AG04450 (cell line): ENCODE results near the gene SPSB3. TPM values are rescaled to one million over a fixed set of nuclear protein-coding genes. Genes with fewer than 3 reads are reported as not detected.

Experiments
- CTCF ChIA-PET: fragments of 300-600, 350-600 bp; formaldehyde crosslinking; extraction: SDS; loops from one replicate; lab custom pipeline; 2022; ENCODE audit warnings: antibody characterized with exemption, inconsistent platforms; lab: Charles Lee
- POLR2A ChIA-PET: fragments of 350-600 bp; formaldehyde crosslinking; extraction: SDS; loops from one replicate; lab custom pipeline; 2021; ENCODE audit warnings: antibody characterized with exemption, inconsistent platforms; lab: Yijun Ruan, JAX
- DNase-seq: peaks from one replicate; pipeline ENCODE4 v3.0.0-alpha.2; 2011; ENCODE audit warnings: low read depth, low spot score
- H3K27ac ChIP-seq: one replicate; pipeline ENCODE4 v1.5.1; 2012; ENCODE audit warnings: low read depth, low read length, control low read depth
- H3K27me3 ChIP-seq: one replicate; pipeline ENCODE4 v1.6.0; 2012; ENCODE audit warnings: low read length; ENCODE audit not compliant: control insufficient read depth, insufficient read depth
- H3K4me3 ChIP-seq: 2 replicates; pipeline ENCODE4 v1.5.1; 2011; ENCODE audit warnings: mild to moderate bottlenecking, low read depth, low read length, control low read depth
- H3K9me3 ChIP-seq: 2 replicates; pipeline ENCODE4 v1.5.1; 2012; ENCODE audit warnings: low read length; ENCODE audit not compliant: control insufficient read depth, insufficient read depth
- CTCF ChIP-seq: IDR thresholded peaks from 2 replicates; pipeline ENCODE4 v1.5.1; 2011; ENCODE audit warnings: low read depth, low read length, control low read depth, inconsistent platforms
- polyA plus RNA-seq: library from polyadenylated mRNA; depleted of rRNA; stranded (reverse); fragments of >200 nt; gene quantifications from 2 replicates; pipeline ENCODE4 v1.2.3, GENCODE V29; 2011

SPSB3 gene
- polyA plus RNA-seq, 1 experiment: 11.0 TPM

GRCh38 chr16:1791256-1791942 lies 9.0 kb upstream of the SPSB3 start:
- DNase-seq: no peak
- no peaks in the 10 kb centered on the region for H3K27me3 ChIP-seq
- H3K4me3 ChIP-seq: no peak overlapping the region
- POLR2A ChIA-PET: no interaction called here
- CTCF ChIA-PET: no interaction called here
- H3K27ac ChIP-seq: no peak overlapping the region
- no peaks in the 10 kb centered on the region; the same call in 1 of the 2 replicates for H3K9me3 ChIP-seq
- TF ChIP-seq CTCF: no peak

- no peak for TF ChIP-seq CTCF
- POLR2A ChIA-PET: no interaction called here
- H3K27me3 ChIP-seq: no peaks in the 10 kb centered on the region
- DNase-seq: no peak
- CTCF ChIA-PET: no interaction called here
- no peaks in the 10 kb centered on the region; the same call in 1 of the 2 replicates for H3K9me3 ChIP-seq
- no peak overlapping the region for H3K27ac ChIP-seq
- no peak overlapping the region for H3K4me3 ChIP-seq
Observed at GRCh38 chr16:1790611-1791255, 8.4 kb upstream of the SPSB3 start.

GRCh38 chr16:1790261-1790610 lies 7.9 kb upstream of the SPSB3 start:
- ChIA-PET CTCF (no interaction called here), POLR2A (no interaction called here)
- no peak for TF ChIP-seq CTCF
- Histone ChIP-seq H3K27me3 (no peaks in the 10 kb centered on the region), H3K27ac (no peak overlapping the region), H3K4me3 (no peak overlapping the region), H3K9me3 (no peaks in the 10 kb centered on the region; the same call in 1 of the 2 replicates)
- DNase-seq: no peak

GRCh38 chr16:1789643-1790045 lies 7.3 kb upstream of the SPSB3 start:
- Histone ChIP-seq H3K4me3 (no peak overlapping the region), H3K27me3 (no peaks in the 10 kb centered on the region), H3K27ac (no peak overlapping the region), H3K9me3 (no peaks in the 10 kb centered on the region; the same call in 1 of the 2 replicates)
- DNase-seq: no peak
- CTCF ChIA-PET: no interaction called here
- POLR2A ChIA-PET: no interaction called here
- TF ChIP-seq CTCF: no peak

GRCh38 chr16:1788708-1789100 lies 6.3 kb upstream of the SPSB3 start:
- DNase-seq: no peak
- Histone ChIP-seq H3K27ac (no peak overlapping the region), H3K27me3 (no peaks in the 10 kb centered on the region), H3K4me3 (no peak overlapping the region), H3K9me3 (no peaks in the 10 kb centered on the region; the same call in 1 of the 2 replicates)
- ChIA-PET CTCF (no interaction called here), POLR2A (no interaction called here)
- no peak for TF ChIP-seq CTCF
